Chondrocyte (in vitro differentiated cells): ENCODE results near the gene ARHGAP6. TPM values are rescaled to one million over a fixed set of nuclear protein-coding genes. Genes with fewer than 3 reads are reported as not detected.

Source experiments
- DNase-seq: peaks from one replicate; pipeline ENCODE4 v3.0.0; 2021; ENCODE audit warnings: mixed read lengths, low spot score
- H3K27ac Mint-ChIP-seq: one replicate; pipeline ENCODE4 v1.8.0; 2021; ENCODE audit warnings: mild to moderate bottlenecking, moderate library complexity, mixed read lengths; ENCODE audit not compliant: unreplicated experiment
- H3K27me3 Mint-ChIP-seq: 2 replicates; pipeline ENCODE4 v1.8.0; 2021; ENCODE audit warnings: low read depth, mixed read lengths
- H3K36me3 Mint-ChIP-seq: 2 replicates; pipeline ENCODE4 v1.8.0; 2021; ENCODE audit warnings: low read depth, mixed read lengths
- H3K4me1 Mint-ChIP-seq: 2 replicates; pipeline ENCODE4 v1.8.0; 2021; ENCODE audit warnings: low read depth, mild to moderate bottlenecking, mixed read lengths
- H3K4me3 Mint-ChIP-seq: one replicate; pipeline ENCODE4 v1.8.0; 2021; ENCODE audit warnings: mild to moderate bottlenecking, moderate library complexity, mixed read lengths; ENCODE audit not compliant: unreplicated experiment
- H3K9me3 Mint-ChIP-seq: 2 replicates; pipeline ENCODE4 v1.8.0; 2021; ENCODE audit warnings: low read depth, mixed read lengths
- long read RNA-seq: library from polyadenylated mRNA; stranded (forward); transcript quantifications from one replicate; pipeline ENCODE4 v2.0.0, GENCODE V29; 2021
- total RNA-seq: library from RNA; stranded (reverse); gene quantifications from 3 replicates; pipeline ENCODE4 v1.2.1, GENCODE V29; 2021
- TF ChIP-seq, protein P1 (sequence below): fragments of 200-600 bp; sonication (generic); IDR thresholded peaks from 2 replicates; pipeline ENCODE4 v1.5.0; 2021; ENCODE audit warnings: antibody characterized with exemption, mild to moderate bottlenecking, moderate library complexity

The ARHGAP6 gene, protein sequence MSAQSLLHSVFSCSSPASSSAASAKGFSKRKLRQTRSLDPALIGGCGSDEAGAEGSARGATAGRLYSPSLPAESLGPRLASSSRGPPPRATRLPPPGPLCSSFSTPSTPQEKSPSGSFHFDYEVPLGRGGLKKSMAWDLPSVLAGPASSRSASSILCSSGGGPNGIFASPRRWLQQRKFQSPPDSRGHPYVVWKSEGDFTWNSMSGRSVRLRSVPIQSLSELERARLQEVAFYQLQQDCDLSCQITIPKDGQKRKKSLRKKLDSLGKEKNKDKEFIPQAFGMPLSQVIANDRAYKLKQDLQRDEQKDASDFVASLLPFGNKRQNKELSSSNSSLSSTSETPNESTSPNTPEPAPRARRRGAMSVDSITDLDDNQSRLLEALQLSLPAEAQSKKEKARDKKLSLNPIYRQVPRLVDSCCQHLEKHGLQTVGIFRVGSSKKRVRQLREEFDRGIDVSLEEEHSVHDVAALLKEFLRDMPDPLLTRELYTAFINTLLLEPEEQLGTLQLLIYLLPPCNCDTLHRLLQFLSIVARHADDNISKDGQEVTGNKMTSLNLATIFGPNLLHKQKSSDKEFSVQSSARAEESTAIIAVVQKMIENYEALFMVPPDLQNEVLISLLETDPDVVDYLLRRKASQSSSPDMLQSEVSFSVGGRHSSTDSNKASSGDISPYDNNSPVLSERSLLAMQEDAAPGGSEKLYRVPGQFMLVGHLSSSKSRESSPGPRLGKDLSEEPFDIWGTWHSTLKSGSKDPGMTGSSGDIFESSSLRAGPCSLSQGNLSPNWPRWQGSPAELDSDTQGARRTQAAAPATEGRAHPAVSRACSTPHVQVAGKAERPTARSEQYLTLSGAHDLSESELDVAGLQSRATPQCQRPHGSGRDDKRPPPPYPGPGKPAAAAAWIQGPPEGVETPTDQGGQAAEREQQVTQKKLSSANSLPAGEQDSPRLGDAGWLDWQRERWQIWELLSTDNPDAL (N-terminal part only)
- 0.48 to 1.7 TPM (median 1.5 TPM) in 3 replicates for total RNA-seq
- long read RNA-seq, partial matches to known transcripts, result 1 of 1 reads
- long read RNA-seq, other reads (novel, unspliced or antisense), result 0 of 1 reads

DNA sequence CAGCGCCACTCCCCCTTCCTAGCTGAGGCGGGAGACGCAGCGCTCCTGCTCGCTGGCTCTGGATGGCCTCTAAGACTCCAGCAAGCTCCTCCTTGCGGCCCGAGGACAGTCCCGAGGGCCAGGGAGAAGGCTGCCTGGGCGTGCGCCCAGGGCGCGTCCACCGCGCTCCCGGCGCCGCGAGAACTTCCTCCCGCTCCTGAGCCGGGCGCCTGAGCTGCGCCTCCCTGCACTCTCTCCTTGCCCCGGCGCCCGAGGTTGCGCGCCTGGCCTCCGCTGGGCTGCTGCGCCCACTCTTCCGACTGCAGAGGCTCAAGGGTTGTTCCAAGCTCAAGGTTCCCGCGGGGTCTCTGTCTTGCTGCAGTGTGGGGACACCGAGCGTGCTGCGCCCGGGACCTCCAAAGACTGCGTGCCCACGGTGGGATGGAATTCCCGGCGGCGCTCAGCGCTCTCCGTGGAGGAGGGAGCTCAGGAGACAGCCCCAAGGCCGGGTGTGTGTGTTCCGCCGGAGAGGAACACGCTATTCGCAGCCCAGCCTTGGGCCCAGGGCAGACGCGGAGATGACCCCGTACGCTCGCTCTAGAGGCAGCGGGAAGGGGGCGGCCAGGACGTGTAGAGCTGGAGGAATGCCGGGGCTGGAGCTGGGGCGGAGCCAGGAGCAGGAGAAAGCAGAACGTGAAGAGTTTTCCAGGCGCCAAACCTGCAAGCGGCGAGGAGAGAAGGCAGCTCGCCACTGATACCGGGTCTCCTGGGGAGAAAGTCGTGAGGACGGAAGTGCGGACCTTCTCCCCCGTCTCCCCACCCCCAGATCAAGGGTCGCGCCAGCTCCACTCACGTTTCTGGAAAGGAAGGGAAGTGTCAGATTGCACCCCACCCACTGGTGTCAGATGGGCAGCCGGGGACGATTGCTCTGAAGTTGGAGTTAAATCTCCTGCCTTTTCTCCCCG is at the start of gene ARHGAP6:
TSS of gene ARHGAP6 (minus strand) at position 753 of the 944 bp plus-strand sequence. CDS start 1,092 bp downstream, outside the sequence.
- H3K27ac Mint-ChIP-seq, result no peak within 1 kb of the TSS
- H3K27me3 Mint-ChIP-seq, result peaks cover 12% of the 10 kb centered on the region
- H3K36me3 Mint-ChIP-seq, result no peaks in the 10 kb centered on the region
- H3K4me1 Mint-ChIP-seq, result peaks cover 13% of the 10 kb centered on the region
- peak; percentile 91 for DNase-seq
- H3K4me3 Mint-ChIP-seq, result peak within 1 kb of the TSS; percentile 79
- TF ChIP-seq, protein P1, sequence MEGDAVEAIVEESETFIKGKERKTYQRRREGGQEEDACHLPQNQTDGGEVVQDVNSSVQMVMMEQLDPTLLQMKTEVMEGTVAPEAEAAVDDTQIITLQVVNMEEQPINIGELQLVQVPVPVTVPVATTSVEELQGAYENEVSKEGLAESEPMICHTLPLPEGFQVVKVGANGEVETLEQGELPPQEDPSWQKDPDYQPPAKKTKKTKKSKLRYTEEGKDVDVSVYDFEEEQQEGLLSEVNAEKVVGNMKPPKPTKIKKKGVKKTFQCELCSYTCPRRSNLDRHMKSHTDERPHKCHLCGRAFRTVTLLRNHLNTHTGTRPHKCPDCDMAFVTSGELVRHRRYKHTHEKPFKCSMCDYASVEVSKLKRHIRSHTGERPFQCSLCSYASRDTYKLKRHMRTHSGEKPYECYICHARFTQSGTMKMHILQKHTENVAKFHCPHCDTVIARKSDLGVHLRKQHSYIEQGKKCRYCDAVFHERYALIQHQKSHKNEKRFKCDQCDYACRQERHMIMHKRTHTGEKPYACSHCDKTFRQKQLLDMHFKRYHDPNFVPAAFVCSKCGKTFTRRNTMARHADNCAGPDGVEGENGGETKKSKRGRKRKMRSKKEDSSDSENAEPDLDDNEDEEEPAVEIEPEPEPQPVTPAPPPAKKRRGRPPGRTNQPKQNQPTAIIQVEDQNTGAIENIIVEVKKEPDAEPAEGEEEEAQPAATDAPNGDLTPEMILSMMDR, result no peak
- peaks cover 9% of the 10 kb centered on the region for H3K9me3 Mint-ChIP-seq

DNA sequence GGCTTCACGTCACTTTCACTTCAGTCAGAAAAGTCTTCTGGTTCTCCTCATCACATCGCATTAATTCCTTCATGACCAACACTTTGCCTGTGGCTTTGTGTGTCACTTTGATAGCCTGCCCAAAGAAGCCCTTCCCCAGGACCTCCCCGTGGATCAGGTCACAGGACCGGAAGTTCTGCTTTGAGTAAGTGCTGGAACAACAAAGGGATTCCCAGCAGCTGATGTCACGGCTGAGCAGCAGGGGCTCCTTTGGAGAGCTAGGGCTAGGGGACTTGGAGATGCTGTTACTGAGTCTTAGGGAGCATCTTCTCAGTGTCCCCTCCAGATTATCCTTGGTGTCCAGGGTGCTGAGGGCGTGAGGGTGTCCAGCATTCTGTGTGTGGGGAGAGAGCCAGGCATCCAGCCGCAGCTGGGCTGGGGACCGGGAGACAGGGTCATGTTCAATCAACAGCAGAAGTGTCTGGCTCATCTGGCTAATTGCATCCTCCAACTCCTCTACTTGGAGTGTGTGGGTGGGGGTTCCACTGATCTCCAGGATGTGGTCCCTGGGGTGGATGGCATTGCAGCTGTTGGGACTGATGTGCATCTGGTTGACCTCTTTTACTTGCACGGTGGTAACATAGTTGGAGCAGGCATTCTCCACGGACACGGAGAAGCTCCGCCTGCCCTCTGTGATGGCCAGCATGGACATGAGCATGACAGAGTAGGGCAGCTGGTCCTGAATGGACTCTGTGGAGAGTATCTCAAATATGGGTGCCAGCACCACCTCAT is 39.2 kb upstream of the ARHGAP6 start:
- H3K36me3 Mint-ChIP-seq, result no peaks in the 10 kb centered on the region
- DNase-seq, result no peak
- H3K4me3 Mint-ChIP-seq, result no peak overlapping the region
- H3K27me3 Mint-ChIP-seq, result no peaks in the 10 kb centered on the region
- H3K27ac Mint-ChIP-seq, result no peak overlapping the region
- peaks cover 6% of the 10 kb centered on the region for H3K9me3 Mint-ChIP-seq
- TF ChIP-seq, protein P1, result no peak
- H3K4me1 Mint-ChIP-seq, result peaks cover 3% of the 10 kb centered on the region

- H3K4me1 Mint-ChIP-seq, result peaks cover 3% of the 10 kb centered on the region
- no peak overlapping the region for H3K27ac Mint-ChIP-seq
- TF ChIP-seq, protein P1, result no peak
- H3K4me3 Mint-ChIP-seq, result no peak overlapping the region
- peaks cover 6% of the 10 kb centered on the region for H3K9me3 Mint-ChIP-seq
- H3K27me3 Mint-ChIP-seq, result no peaks in the 10 kb centered on the region
- no peaks in the 10 kb centered on the region for H3K36me3 Mint-ChIP-seq
- no peak for DNase-seq
These were observed 38.1 kb upstream of the ARHGAP6 start for GRCh38 chrX:11703855-11704254.

DNA sequence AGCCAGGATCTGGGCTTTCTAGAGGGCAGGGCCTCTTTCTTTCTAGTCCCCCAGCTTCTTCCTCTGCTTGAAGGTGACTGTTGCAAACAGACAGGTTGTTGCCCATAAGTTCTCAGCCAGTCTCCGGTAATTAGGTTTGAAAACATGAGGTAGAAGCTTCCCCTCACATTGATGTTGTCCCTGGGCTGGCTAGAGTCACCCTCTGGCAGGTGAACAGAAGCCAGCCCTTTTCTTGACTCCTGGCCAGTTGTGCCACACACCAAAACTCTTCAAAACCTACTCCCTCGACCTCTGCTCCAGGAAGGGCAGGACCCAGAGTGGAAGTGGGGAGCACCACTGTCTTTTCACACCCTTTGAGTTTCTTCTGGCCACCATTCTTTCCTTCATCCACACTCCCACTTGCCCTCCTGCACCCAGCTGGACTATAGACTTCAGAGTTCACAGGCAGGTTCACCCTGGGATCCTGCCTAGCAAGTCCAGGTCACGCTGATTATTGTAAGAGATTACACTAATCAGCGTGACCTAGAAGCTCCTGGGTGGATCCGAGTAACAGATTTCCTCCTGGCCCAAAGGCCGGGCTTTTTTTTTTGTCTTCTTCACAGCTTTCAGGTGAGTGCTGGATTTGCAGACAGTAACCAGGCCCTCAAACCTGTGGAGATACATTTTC is 37.4 kb upstream of the ARHGAP6 start:
- H3K9me3 Mint-ChIP-seq, result peaks cover 10% of the 10 kb centered on the region

More for the DNA sequence above, 37.4 kb upstream of the ARHGAP6 start:
- no peak for DNase-seq
- no peak overlapping the region for H3K27ac Mint-ChIP-seq
- no peaks in the 10 kb centered on the region for H3K36me3 Mint-ChIP-seq
- H3K4me3 Mint-ChIP-seq, result no peak overlapping the region
- peaks cover 3% of the 10 kb centered on the region for H3K4me1 Mint-ChIP-seq
- TF ChIP-seq, protein P1, result no peak
- H3K27me3 Mint-ChIP-seq, result no peaks in the 10 kb centered on the region
